Activated T-cell treated with anti-CD3 and anti-CD28 coated beads for 48 hours (primary cell): ENCODE data around the gene POLR2F.

Source experiments
- DNase-seq: peaks from one replicate; pipeline ENCODE4 v3.0.0-alpha.2; 2020; ENCODE audit warnings: low read depth

Gene POLR2F

DNA sequence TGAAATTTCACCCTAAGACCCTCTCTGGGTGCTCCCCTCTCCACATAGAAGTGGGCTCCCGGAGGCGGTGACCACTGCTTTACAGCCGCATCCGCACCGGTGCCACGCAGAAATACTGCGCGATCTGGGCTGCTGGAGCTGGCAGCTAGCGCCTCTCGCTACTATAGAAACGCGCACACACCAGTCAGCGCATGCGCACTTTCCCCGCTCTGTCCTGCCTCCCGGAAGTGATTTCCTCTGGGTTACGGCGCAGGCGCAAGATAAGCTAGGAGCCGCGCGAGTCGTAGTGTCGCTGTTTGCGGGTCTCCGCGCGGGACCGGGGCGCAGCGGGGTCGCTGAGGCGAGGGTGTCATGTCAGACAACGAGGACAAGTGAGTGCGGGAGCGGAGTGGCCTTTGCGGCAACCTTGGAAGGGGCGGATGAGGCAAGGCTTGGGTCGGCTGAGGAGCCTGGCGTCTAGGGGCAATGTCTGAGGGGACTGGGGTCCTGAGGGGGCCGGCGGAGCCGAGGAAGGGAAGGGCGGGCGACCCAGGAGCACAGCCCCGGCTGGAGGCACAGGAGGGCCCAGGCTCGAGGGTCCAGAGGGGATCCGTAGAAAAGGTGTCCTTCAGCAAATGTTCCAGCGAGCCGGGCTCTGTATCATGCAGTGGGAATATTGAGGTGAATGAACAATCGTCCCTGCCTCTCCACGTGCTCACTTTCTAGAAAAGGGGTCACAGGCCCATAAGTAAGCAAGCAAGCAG is at the start of gene POLR2F, which contains the start of gene C22orf23:
POLR2F (plus strand) TSS at position 263 of the 743 bp plus-strand sequence; CDS start at position 352, 89 bp downstream.
C22orf23 (minus strand) TSS at position 165 of the 743 bp plus-strand sequence. CDS start 452 bp downstream, outside the sequence.
- DNase-seq: peak; percentile 93

DNA sequence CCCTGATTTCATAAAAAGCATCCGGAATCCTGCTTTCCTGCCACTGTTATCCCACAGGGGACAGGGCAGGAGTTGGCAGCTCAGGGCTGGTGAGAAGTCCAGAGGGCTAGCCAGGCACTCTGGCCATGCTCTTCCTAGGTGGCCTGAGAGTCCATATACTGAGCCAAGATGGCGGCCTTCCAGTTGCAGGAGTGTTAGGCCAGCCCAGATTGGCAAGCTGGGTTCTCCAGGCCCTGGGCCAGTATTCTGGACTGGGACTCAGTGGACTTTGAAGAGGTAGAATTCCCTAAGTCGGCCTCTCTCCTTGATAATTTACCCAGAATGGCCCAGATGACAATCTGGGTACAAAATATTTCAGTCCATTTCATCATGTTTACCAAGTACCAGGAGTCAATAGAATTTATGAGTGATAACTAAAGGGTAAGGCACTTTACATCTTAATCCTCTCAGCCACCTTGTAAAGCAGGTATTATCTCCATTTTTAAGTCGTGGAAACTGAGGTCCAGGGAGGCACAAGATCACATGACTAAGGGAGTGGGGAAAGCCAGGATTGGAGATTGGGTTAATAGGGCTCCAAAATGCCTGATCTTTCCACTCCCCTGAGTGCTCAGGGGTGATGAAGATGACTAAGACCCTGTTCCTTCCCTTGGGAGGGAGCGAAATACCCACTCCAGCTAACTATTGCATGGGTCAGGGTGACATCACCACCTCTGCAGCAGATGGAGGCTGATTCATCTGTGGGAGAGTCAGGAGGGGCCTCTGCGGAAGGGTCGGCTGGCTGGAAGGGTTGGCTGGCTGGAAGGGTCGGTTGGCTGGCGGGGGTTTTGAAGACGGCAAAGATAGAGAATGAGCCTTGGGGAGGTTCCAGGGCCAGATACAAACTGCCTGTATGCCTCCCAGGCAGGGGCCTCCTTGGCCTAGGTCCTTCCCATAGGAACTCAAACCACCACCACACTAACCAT is 48.6 kb upstream of the POLR2F start:
- DNase-seq: no peak

DNA sequence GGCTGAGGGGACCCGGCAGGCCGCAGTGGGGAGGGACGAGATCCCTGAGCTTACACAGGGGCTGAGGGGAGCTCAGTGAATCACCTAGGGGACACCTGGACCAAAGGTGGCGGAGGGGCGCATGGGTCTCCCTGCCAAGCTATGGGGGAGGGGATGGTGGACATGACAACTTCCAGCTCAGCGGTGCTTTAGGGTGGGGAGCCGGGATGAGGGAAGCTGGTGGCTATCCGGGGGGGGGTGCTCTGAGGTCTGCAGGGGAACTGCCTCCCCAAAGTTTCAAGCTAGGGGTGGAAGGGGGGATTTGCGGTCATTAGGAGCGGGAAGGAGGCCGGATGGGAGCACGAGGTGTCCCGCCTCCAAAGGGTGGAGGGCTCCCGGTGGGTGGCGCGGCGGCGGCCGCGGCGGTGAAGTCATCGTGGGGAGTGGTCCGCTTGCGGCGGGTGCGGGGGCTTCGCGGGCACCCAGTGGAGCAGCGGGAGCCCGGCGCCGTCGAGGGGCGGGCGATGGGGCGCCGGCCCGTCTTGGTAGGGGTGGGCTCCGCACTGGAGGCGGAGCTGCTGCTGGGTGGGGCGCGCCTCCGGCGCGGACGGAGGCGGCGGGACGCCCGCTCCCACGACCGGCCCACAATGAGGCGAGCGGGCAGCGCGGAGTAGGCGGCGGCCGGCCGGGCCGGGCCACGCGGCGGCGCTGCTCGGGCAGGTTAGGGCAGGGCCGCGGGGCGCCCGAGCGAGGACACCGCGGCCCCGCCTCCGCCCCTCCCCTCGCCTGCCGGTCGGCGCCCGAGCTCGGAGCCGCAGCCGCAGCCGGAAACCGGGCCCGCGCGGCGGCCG is 47.8 kb upstream of the POLR2F start, which contains the start of gene MICALL1:
MICALL1 (plus strand) TSS at position 764 of the 830 bp plus-strand sequence. CDS start 126 bp downstream, outside the sequence.
- peak; percentile 66 for DNase-seq

DNA sequence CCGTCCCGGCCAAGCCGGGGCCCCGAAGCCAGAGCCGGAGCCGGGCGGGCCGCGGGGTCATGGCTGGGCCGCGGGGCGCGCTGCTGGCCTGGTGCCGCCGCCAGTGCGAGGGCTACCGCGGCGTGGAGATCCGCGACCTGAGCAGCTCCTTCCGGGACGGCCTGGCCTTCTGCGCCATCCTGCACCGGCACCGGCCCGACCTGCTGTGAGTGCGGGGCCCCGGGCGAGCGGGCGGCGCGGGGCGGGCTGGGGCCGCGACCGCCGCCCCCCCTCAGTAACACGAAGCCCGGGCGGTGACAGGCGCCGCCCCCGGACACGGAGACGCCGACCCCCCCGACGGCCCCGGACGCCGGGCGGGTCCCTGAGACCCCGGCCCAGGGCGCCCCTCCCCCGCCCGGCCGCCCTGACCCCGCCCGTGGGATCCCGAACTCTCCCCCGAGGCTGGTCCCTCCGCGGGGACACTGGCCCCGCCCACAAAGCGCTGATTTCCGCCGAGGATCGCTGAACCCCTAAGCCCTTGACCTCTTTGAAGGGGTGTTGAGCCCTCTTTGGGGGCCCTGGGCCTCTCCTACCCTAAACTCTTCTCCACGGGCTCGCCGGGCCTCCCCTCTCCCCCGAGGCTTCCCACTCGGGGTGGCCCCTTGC is 47.0 kb upstream of the POLR2F start:
- DNase-seq: peak; percentile 35

DNA sequence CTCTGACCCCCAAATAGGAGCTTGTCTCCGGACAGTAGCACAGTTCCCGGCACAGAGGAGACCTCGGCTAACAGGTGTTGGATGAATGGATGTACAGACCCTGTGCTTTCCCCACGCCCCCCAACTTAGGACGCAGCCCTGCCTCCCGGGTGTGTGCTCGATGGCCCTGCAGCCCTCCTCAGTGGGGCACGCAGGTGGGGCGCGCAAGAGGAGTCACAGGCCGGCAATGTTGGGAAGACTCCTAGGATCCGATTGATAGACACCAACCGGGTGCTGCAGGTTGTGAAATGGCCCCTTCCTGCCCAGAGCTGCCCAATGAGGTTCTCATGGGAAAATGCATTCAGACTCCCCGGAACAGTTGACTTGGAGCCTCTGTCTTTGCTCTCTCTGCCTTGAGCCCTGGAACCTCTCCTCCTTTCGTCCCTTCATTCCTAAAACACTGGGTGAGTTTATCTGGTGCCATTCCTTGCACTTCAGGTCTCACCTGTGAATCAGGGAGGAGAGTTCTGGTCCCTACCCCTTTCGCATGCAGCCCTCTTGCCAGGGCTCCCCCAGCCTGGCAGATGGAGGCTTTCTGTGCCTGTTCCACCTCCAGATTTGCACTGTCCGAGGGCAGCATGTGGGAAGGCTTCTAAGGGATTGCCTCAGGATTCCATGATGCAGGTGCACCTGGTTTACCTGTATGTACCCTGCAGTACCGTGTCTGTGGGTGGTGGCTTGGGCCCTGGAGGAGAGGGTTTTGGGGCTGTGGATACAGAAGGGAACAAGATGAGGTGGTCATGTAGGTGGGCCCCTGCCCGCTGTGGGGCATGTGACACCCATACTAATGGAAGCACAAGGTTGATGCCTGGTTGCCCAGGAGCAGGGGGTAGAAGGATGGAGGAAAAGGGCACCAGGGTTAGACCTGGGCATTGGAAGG is 46.2 kb upstream of the POLR2F start:
- no peak for DNase-seq

DNA sequence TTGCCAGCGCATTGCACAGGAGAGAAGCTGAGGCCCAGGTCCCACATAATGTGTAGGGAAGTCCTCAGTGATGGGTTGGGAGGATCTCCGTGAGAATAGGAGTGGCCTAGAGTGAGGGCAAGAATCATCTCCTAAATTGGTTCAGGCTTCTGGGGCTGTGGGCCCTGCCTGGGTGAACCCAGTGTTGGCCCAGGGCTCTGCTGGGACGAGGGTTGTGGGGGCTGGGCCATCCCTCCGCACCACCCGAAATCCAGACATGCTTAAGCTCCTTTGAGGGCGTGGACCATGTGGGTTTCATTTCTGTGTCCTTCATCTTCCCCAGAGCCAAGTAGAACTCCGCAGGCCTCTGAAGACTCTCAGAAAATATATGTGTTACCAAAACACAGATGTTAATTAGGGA is 43.7 kb upstream of the POLR2F start:
- DNase-seq: no peak

DNA sequence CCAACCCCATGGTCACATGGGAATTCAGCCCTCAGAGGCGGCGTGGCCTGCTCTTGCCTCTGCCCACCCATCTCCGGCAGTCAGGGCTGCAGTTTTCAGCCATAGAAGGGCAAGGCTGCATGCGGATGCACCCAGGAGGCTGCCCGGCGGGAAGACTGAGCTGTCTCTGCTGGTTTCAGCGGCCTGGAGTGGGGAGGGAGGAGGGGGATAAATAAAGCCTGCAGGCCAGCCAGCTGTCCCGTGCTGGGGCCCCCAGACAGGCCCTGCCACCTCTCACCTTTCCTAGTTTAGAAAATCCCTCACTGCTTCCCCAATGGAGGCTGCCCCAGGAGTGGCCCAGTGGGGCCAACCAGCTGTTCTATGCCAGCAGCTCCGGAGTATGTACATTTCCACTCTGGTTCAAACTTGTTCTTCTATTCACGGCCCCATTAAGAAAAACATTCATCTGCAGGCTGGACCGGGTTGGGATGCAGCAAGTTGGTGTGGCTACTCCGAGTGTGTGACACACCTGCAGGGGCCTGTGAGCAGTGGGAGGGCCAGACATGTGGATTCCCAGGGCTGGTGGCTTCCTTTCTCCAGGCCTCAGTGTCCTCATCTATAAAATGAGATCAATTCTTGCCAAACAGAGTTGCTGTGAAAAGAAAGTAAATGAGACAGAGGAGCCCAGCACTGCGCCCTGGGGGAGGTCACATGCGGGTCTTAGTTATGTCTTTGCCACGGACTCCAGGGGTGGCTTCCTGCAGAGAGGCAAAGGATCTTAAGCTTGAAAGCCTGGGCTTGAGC is 42.4 kb upstream of the POLR2F start:
- DNase-seq: no peak

DNA sequence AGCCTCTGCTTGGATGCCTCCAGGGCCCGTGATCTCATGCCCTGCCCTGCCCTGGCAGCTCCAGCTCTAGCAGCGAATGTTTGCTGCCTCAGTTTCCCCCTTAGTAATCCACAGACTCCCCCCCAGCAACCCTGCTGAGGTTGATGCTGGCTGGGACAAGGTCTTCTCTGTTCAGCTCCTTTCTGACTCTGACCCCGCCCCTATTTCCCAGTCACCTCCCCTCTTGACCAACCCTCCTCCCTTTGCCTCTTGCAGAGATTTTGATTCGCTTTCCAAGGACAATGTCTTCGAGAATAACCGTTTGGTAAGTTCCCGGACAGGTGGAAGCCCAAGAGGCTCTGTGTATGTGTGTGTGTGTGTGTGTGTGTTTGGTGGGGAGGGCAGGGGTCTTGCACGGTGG is 41.8 kb upstream of the POLR2F start:
- DNase-seq: no peak

DNA sequence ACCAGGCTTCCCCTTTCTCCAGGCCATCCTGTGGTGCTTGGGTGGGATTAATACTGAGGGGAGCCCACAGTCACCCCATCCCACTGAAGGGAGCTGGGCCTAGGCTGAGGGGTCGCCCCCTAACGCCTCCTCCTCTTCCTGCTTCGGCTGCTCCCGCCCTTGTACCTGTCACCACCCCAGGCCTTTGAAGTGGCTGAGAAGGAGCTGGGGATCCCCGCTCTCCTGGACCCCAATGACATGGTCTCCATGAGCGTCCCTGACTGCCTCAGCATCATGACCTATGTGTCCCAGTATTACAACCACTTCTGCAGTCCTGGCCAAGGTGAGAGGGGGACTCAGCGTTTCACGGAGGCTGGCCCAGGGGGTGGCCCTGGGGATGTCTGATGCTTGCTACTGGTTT is 41.3 kb upstream of the POLR2F start:
- DNase-seq: no peak

DNA sequence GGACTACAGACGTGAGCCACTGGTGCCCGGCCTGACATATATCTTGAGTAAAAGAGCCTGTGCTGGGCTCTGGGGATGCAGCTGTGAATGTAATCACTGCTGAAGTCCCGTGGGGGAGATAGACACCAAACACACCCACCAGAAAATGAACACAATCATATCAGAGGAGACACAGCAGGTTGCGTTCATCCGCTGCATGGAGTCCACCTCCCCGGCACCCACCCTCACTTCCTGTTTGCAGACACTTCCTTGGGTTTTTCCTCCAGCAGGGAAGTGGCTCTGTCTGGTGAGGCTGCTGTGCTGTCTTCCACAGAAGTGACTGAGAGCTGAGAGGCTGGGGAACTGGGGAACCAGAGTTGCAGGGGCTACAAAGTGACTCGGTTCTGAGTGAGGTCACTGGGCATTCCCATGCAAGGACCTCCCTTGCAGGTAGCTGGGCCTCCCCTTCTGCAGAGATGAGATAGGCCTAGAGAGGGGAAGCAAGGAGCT is 40.2 kb upstream of the POLR2F start:
- DNase-seq: no peak

DNA sequence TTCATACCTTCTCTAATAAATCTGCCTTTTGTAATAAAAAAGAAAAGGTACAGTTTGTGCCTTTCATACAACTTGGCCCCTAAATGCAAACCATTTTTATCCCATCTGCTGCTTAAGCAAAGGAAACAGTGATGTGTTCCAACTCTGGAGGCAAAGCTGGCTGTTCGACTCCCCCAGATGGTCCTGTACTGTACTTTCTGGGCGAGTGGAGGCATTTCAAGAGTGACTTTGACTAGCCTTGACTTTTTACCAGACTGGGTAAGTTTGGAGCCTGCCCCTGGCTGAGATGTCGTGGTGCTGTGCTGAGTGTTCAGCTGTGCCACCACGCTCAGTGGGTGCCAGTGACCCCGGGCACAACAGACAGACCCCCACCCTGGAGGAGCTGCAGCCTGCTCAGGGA is 37.2 kb upstream of the POLR2F start:
- no peak for DNase-seq

DNA sequence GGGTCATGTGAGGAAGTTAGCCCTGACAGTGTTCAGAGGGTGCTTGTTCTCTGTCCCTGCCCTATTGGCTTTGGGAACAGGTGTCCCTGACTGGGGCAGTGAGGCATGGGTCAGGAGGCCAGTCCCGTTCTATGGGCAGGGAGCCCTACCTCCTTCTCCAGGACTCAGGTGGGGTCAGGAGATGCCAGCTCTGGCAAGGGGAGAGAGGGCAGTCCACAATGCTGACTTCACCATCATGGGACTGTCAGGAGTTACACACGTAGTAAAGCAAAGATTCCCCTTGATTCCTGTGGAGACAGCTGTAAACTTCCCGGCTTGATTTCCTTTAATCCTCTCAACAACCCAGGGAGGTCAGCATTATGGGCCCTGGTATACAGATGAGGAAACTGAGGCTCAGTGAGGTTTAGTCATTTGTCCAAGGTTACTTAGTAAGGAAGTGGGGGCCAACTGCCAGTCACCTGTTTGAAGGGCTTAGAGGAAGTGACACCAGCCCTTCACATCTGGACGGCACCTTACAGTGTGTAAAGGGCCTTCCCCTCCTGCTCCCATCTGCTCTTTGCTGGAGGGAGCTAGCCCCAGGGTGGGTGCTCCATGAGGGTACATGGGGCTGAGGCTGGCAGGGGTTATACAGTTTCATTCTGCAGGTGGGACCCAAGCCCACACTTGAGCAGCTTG is 35.5 kb upstream of the POLR2F start:
- no peak for DNase-seq

DNA sequence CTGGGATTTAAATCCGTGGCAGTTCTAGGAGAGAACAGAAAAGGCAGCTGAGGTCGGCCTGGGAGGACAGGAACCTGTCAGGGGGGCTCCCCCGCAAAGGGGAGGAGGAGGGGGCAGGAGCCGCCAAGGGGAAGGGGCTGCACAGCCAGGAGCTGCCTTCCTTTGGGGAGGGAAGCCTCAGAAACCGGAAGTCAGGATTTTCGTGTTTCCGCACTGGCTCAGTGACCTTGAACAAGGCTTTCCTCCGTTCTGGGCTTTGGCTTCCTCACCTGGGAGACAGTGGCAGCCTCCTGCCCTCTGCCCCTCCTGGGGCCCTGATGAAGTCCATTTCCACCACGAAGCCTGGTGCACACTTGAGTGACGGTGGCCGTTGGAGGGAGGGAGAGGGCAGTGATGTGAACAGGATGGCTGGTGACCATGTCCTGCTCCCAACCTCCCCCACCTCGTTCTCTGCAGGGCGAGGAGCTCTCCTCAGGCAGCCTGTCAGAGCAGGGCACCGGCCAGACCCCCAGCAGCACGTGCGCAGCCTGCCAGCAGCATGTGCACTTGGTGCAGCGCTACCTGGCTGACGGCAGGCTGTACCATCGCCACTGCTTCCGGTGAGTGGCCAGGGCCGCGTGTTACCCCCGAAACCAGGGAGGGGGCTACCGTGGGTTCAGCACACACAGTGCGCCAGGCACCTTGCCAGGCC is 34.8 kb upstream of the POLR2F start:
- no peak for DNase-seq

DNA sequence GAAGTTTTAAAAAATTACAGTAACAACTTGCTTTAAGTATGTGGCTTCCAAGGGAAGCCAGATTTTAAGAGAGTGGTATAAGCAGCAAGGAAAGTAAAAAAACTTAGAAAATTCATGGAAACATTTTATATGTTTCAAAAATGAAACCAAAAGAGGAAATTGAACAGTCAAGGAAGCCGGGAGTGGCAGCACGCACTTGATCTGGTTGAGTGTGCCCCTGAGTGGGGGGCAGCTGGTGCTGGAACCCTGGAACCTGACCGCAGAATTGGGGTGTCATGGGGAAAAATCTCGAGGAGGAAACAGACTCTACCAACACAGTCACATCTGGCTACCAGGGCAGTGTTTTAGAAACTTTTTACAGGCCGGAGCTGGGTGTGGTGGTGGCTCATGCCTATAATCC is 33.4 kb upstream of the POLR2F start:
- DNase-seq: no peak

DNA sequence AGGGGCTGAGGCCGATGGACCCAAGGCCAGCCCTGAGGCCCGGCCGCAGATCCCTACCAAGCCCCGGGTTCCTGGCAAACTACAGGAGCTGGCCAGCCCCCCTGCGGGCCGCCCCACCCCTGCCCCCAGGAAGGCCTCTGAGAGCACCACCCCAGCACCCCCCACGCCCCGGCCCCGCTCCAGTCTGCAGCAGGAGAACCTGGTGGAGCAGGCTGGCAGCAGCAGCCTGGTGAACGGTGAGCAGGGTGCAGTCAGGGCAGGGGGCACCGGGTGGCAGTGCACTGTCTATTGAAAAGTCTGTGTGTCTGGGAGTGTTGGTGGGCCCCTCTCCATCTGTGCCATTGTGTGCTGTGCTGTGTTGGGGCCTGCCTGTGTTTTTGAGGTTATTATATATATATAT is 31.3 kb upstream of the POLR2F start:
- DNase-seq: no peak

DNA sequence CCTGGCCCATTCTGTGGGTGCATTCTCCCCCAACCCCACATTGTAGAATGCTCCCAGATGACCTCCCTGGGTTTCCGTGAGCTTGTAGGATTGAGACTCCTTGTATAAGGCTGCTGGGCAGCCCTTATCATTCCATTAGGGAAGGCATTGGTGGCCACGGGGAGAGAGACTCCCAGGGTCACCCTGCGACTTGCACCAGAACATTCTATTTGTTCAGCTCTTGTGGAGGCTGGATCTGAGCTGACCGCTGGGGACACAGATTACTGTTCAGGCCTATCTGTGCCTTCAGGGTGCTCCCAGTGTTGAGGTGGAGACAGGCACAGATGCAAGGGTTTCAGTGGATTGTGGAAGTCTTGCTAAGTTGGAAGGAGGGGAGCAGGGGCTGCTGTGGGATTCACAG is 29.6 kb upstream of the POLR2F start:
- no peak for DNase-seq

DNA sequence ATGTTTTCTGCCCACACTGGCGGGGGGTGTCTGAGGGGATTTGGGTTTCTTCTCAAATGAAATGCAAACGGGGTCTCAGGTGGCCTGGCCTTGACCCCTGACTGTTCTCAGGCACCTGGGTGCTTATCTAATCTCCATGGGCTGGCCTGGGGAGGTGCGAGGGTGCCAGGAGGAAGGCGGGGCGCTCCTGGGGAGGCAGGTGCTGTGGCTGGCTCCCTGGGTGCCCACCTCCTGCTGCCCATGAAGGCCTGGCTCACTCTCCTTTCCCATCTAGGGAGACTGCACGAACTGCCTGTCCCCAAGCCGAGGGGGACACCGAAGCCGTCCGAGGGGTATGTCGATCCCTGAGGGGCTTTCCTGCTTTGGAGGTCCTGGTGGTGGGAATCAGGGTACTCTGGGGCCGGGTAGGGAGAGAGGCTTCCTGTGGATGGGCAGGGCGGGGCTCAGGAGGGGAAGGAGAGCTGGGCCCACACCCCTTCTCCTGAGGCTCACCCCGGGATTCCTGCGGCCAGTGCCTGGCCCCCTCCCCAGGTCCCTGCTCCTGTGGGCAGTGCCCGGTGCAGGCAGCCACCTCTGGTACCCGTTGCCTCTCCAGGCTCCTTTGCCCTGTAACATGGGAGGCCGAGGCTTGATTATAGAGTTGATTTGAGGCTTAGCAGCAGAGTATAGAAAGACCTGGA is 29.0 kb upstream of the POLR2F start:
- DNase-seq: no peak

DNA sequence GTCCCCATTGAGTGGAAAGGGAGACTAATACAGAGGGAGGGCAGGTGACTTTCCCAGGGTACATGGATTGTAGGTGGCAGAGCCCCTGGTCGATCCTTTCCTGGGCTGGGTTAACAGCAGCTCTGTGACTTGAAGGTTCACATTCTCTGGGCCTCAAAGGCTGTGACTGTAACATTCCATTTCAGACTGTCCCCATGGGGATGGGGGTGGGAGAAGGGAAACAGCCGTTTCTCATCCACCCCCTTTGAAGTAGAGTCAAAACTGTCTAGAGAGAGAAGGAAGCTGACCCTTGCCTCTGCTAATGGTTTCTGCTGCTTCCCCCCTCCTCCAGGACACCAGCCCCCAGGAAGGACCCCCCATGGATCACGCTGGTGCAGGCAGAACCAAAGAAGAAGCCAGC is 28.2 kb upstream of the POLR2F start:
- DNase-seq: no peak
